SK-N-SH (cell line): ENCODE measurements around the gene GRK5.

ENCODE experiments used
- CTCF ChIP-seq: fragments of 200-600 bp; sonication (generic); IDR thresholded peaks from 2 replicates; pipeline ENCODE4 v1.6.1; 2017; ENCODE audit warnings: antibody characterized with exemption, mild to moderate bottlenecking, moderate library complexity
- NRF1 ChIP-seq: IDR thresholded peaks from 2 replicates; pipeline ENCODE4 v1.6.1; 2012; ENCODE audit warnings: low read depth, mild to moderate bottlenecking, low read length
- POLR2AphosphoS5 ChIP-seq: IDR thresholded peaks from 2 replicates; pipeline ENCODE4 v1.6.1; 2012; ENCODE audit warnings: low read depth, low read length
- RAD21 ChIP-seq: IDR thresholded peaks from 2 replicates; pipeline ENCODE4 v1.6.1; 2012; ENCODE audit warnings: mild to moderate bottlenecking, low read length
- RCOR1 ChIP-seq: fragments of 150-350 bp; IDR thresholded peaks from 2 replicates; pipeline ENCODE4 v1.6.1; 2017; ENCODE audit warnings: antibody characterized with exemption, low read length
- RFX5 ChIP-seq: IDR thresholded peaks from 2 replicates; pipeline ENCODE4 v1.6.1; 2012; ENCODE audit warnings: mild to moderate bottlenecking, improper control_type of control experiment, low read length
- SIN3A ChIP-seq: IDR thresholded peaks from 2 replicates; pipeline ENCODE4 v1.6.1; 2012; ENCODE audit warnings: low read depth, mild to moderate bottlenecking, low read length, moderate library complexity, borderline replicate concordance
- YY1 ChIP-seq: IDR thresholded peaks from 2 replicates; pipeline ENCODE4 v1.4.0; 2012; ENCODE audit warnings: low read depth, mild to moderate bottlenecking

GRCh38 chr10:119216127-119216526 is 8.8 kb downstream of the GRK5 start:
- TF ChIP-seq CTCF = no peak
- TF ChIP-seq RCOR1 = no peak
- no peak for TF ChIP-seq RAD21
- TF ChIP-seq NRF1 = no peak
- TF ChIP-seq RFX5 = no peak
- TF ChIP-seq POLR2AphosphoS5 = no peak
- TF ChIP-seq YY1 = no peak
- TF ChIP-seq SIN3A = no peak
